HUES6 (cell line): Measurements from ENCODE around the gene BHLHA15.

Experiments
- H3K27ac ChIP-seq: 2 replicates; pipeline ENCODE4 v1.7.0; 2013; ENCODE audit warnings: low read depth, mild to moderate bottlenecking, low read length, inconsistent platforms
- H3K27me3 ChIP-seq: 2 replicates; pipeline ENCODE4 v1.6.1; 2013; ENCODE audit warnings: low read length; ENCODE audit not compliant: control insufficient read depth, insufficient read depth
- H3K36me3 ChIP-seq: 2 replicates; pipeline ENCODE4 v1.6.1; 2013; ENCODE audit warnings: low read length; ENCODE audit not compliant: control insufficient read depth, insufficient read depth
- H3K4me1 ChIP-seq: 2 replicates; pipeline ENCODE4 v1.6.1; 2013; ENCODE audit warnings: low read length; ENCODE audit not compliant: control insufficient read depth, insufficient read depth
- H3K4me3 ChIP-seq: 2 replicates; pipeline ENCODE4 v1.5.1; 2013; ENCODE audit warnings: low read depth, low read length
- H3K9ac ChIP-seq: one replicate; pipeline ENCODE4 v1.6.1; 2013; ENCODE audit warnings: mild to moderate bottlenecking, low read length
- H3K9me3 ChIP-seq: 2 replicates; pipeline ENCODE4 v1.6.1; 2013; ENCODE audit warnings: low read depth, low read length; ENCODE audit not compliant: control insufficient read depth, insufficient read depth

Gene BHLHA15

DNA sequence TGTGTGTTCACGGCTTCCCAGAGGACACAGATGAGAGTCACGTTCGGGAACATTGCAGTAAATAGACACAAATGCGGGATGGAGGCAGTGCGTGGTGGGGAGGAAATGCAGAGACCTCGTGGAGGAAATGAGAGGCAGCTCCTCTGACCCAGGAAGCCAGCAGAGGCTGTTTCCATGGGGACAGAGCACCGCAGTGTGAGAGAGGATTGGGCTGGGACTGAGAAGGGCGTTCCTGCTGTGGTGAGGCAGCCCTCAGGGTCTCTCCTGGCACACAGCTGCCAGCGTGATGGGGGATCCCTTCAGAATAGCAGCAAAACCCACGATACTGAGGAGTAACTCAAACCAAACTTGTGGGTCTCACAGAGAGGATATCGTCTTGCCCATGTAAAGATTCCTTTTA lies 21.7 kb upstream of the BHLHA15 start:
- no peaks in the 10 kb centered on the region for H3K9me3 ChIP-seq
- no peak overlapping the region for H3K4me3 ChIP-seq
- H3K27me3 ChIP-seq: no peaks in the 10 kb centered on the region
- H3K9ac ChIP-seq: no peak overlapping the region
- H3K4me1 ChIP-seq: no peaks in the 10 kb centered on the region
- peaks cover 50% of the 10 kb centered on the region for H3K36me3 ChIP-seq
- H3K27ac ChIP-seq: no peak overlapping the region

DNA sequence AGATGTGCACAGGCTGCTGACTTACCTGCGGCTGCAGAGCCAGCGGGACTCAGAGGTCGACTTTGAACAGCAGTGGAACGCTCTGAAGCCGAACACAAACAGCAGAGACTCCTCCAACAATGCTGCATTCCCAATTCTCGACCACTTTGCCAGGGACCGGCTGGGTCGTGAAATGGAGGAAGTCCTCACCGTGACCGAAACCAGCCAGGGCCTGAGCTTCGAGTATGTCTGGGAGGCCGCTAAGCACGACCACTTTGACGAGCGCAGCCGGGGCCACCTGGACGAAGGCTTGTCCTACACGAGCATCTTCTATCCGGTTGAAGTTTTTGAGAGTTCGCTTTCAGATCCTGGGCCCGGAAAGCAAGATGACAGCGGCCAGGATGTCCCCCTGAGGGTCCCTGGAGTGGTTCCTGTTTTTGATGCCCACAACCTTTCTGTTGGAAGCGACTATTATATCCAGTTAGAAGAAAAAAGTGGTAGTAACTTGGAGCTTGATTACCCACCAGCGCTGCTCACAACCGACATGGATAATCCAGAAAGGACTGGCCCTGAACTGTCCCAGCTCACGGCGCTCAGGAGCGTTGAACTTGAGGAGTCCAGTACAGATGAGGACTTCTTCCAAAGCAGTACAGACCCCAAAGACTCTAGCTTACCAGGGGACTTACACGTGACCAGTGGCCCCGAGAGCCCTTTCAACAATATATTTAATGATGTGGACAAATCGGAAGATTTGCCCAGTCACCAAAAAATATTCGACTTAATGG lies 19.4 kb upstream of the BHLHA15 start:
- H3K36me3 ChIP-seq: peaks cover 61% of the 10 kb centered on the region
- H3K9ac ChIP-seq: no peak overlapping the region
- no peaks in the 10 kb centered on the region for H3K27me3 ChIP-seq
- H3K4me3 ChIP-seq: no peak overlapping the region
- H3K27ac ChIP-seq: no peak overlapping the region
- no peaks in the 10 kb centered on the region for H3K4me1 ChIP-seq
- no peaks in the 10 kb centered on the region for H3K9me3 ChIP-seq

DNA sequence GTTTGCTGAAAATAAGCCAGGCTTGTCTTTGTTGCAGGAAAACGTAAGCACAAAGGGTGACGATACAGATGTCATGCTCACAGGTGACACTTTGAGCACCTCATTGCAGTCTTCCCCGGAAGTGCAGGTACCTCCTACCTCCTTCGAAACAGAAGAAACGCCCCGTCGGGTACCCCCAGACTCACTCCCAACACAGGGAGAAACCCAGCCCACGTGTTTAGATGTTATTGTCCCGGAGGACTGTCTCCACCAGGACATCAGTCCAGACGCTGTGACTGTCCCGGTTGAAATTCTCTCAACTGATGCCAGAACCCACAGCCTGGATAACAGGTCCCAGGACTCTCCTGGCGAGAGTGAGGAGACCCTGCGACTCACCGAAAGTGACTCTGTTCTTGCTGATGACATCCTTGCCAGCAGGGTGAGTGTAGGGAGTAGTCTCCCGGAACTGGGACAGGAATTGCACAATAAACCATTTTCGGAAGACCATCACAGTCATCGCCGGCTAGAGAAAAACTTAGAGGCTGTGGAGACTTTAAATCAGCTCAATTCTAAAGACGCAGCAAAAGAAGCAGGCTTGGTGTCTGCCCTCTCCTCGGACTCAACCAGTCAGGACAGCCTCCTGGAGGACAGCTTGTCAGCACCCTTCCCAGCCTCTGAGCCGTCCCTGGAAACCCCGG lies 18.3 kb upstream of the BHLHA15 start:
- Histone ChIP-seq H3K27me3 (no peaks in the 10 kb centered on the region), H3K36me3 (peaks cover 61% of the 10 kb centered on the region), H3K4me1 (no peaks in the 10 kb centered on the region), H3K9ac (no peak overlapping the region), H3K4me3 (no peak overlapping the region), H3K27ac (no peak overlapping the region), H3K9me3 (no peaks in the 10 kb centered on the region)

DNA sequence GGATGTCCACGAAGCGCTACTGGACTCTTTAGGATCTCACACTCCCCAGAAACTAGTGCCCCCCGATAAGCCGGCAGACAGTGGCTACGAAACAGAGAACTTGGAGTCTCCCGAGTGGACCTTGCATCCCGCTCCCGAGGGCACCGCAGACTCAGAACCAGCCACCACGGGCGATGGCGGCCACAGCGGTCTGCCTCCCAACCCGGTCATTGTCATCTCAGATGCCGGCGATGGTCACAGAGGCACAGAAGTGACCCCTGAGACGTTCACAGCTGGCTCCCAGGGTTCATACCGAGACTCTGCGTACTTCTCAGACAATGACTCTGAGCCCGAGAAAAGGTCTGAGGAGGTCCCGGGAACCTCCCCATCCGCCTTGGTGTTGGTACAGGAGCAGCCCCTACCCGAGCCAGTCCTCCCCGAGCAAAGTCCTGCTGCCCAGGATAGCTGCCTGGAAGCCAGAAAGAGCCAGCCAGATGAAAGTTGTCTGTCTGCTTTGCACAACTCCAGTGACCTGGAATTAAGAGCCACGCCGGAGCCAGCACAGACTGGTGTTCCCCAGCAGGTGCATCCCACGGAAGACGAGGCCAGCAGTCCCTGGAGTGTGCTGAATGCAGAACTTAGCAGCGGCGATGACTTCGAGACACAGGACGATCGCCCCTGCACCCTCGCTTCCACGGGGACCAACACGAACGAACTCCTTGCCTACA lies 17.6 kb upstream of the BHLHA15 start:
- no peak overlapping the region for H3K9ac ChIP-seq
- H3K9me3 ChIP-seq: no peaks in the 10 kb centered on the region
- H3K36me3 ChIP-seq: peaks cover 61% of the 10 kb centered on the region
- H3K4me1 ChIP-seq: no peaks in the 10 kb centered on the region
- no peak overlapping the region for H3K4me3 ChIP-seq
- H3K27me3 ChIP-seq: no peaks in the 10 kb centered on the region
- H3K27ac ChIP-seq: no peak overlapping the region

DNA sequence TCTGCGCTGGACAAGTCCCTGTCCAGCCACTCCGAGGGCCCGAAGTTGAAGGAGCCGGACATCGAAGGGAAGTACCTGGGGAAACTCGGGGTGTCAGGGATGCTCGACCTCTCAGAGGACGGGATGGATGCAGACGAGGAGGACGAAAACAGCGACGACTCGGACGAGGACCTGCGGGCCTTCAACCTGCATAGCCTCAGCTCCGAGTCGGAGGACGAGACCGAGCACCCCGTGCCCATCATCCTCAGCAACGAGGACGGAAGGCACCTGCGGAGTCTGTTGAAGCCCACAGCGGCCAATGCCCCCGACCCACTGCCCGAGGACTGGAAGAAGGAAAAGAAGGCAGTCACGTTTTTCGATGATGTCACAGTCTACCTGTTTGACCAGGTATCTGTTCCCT lies 17.1 kb upstream of the BHLHA15 start:
- Histone ChIP-seq H3K27ac (no peak overlapping the region), H3K27me3 (no peaks in the 10 kb centered on the region), H3K9ac (no peak overlapping the region), H3K4me3 (no peak overlapping the region), H3K36me3 (peaks cover 57% of the 10 kb centered on the region), H3K4me1 (no peaks in the 10 kb centered on the region), H3K9me3 (no peaks in the 10 kb centered on the region)

DNA sequence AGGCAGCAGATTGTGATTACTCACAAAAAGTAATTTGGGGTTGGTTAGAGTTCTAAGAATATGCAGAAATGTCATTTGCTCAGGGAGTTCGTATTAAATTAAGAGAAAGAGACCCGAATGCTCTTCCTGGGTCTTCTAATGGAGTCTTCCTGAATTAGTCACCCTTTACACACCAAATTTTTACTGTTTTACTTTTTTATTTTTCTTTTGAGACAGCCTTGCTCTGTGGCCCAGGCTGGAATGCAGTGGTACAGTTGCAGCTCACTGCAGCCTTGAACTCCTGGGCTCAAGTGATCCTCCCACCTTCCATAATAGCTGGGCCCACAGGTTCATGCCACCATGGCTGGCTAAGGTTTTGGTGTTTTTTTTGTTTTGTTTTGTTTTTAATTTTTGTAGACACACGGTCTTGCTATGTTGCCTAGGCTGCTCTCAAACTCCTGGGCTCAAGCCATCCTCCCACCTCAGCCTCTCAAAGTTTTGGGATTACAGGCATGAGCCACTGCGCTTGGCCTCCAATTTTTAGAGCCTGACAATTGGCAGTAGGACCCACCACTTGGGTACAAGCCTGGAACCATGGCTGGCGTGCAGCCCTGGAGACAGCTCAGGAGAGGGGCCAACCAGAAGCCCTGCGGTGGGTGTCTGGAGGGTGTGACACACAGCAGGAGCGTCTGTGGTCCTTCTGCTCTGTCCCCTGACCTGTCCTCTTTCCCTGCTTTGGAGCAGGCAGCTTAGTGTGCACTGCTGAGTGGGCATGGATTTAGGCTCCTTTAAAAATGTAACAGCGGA lies 16.4 kb upstream of the BHLHA15 start:
- Histone ChIP-seq H3K4me3 (no peak overlapping the region), H3K9ac (no peak overlapping the region), H3K4me1 (no peaks in the 10 kb centered on the region), H3K27ac (no peak overlapping the region), H3K36me3 (peaks cover 51% of the 10 kb centered on the region), H3K9me3 (no peaks in the 10 kb centered on the region), H3K27me3 (no peaks in the 10 kb centered on the region)

DNA sequence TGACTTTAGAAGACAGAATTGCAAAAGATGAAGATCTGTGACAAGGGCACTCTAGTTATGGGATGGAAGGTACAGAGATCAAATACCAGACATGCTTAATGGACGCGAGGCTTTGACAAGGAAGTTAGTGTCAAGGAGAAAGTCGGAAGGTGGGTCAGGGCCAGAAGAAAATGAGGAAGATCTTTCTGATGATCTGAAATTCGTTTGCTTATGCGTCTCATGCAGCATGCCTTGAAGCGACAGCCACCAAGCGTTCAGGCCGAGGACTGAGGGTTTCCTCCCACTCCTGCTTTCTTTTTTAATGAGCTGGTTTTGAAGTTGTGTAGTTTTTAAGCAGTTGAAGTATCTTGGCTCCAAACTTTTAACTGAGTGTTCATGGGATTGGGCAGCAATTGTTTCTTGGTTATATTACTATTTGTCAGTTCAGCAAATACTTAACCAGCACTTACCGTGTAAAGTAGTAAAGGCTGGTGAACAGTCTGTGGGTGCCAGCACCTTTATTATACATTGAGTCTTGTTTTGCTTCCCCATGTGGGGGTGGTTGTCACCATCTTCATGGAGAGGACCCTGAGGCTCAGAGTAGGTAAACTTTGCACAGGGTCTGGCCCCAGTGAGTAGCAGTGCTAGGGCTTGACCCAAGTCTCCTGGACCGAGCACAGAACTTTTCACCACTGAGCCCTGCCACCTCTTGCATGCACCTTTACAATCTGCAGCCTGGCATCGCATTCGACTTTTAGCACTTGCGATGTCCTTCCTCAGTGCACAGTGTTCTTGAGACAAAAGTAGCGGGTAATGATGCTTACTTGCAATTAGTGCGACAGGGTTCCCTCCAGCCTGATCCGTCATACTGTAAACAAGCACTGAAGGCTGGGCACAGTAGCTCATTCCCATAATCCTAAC lies 14.3 kb upstream of the BHLHA15 start:
- Histone ChIP-seq H3K4me1 (no peaks in the 10 kb centered on the region), H3K27me3 (no peaks in the 10 kb centered on the region), H3K9me3 (no peaks in the 10 kb centered on the region), H3K27ac (no peak overlapping the region), H3K9ac (no peak overlapping the region), H3K36me3 (peaks cover 37% of the 10 kb centered on the region), H3K4me3 (no peak overlapping the region)

DNA sequence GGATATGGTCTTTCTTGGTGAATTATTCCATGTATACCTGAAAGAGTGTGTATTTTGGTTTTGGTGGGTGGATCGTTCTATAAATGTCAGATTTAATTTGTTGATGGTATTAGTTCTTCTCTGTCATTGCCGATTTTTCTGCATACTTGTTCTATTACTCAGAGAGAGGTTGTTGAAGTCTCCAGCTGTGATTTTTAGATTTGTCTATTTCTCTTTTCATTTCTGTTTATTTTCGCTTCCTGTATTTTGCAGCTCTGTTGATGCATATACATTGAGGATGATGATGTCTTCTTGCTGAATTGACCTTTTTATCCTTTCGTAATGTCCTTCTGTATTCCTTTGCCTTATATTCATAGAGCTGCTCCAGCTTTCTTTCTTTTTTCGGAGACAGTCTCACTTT lies 12.1 kb upstream of the BHLHA15 start:
- no peak overlapping the region for H3K27ac ChIP-seq
- H3K9me3 ChIP-seq: no peaks in the 10 kb centered on the region
- no peak overlapping the region for H3K4me3 ChIP-seq
- no peaks in the 10 kb centered on the region for H3K27me3 ChIP-seq
- peaks cover 19% of the 10 kb centered on the region for H3K36me3 ChIP-seq
- no peak overlapping the region for H3K9ac ChIP-seq
- H3K4me1 ChIP-seq: no peaks in the 10 kb centered on the region

DNA sequence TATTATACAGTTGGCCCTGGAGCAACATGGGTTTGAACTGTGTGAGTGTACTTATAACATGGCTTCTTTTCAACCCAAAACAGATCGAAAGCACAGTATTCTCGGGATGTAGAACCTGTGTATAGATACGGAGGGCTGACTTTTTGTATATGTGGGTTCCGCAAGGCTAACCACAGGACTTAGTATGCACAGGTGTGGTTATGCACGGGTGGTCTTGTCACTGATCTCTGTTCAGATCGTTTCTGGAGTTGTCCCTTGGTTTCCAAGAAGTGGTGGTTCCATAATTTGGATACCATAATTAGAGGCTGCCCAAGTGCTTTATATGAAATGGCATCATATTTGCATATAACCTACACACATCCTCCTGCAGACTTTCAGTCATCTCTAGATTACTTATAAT lies 10.9 kb upstream of the BHLHA15 start:
- Histone ChIP-seq H3K4me1 (no peaks in the 10 kb centered on the region), H3K27me3 (no peaks in the 10 kb centered on the region), H3K27ac (no peak overlapping the region), H3K4me3 (no peak overlapping the region), H3K9ac (no peak overlapping the region), H3K36me3 (peaks cover 10% of the 10 kb centered on the region), H3K9me3 (no peaks in the 10 kb centered on the region)
